ENCODE measurements around the gene RTP5.

The RTP5 gene

DNA sequence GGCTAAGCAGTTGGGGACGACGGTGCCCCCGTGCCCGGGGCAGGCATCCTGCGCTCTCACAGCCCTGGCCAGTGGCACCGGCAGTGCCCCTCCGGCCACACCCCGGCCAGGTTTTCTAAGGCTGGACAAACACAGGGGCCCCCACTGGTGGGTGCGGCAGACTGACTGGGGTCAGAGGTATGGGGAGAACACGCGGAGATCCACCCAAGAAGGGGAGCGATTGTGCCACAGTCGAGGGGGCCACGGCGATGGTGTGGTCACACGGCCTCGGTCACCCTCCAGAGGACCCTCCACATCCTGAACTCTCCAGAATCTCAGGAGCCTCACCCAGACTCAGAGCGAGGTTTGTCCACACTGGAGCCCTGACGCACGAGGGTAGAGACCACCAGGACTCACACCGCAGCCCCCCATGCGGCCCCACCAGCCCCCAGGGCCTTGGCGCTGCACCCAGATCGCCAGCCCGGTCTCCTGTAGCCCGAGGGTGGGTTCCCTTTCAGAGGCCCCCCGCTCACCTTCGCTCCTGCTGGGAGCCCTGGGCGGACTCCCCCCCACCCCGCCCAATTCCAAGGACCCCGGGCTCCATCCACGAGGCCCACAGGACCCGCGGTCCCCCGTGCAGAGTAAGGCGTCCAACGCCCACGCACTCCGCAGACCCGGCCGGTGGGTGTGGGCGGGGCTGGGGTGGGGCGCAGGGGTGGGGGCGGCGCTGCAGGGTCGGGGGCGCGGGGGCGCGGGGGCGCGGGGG is 26.0 kb upstream of the RTP5 start:
- no peak for DNase-seq (ENCODE audit: low read depth, low spot score)
- H3K27ac ChIP-seq: no peak overlapping the region

DNA sequence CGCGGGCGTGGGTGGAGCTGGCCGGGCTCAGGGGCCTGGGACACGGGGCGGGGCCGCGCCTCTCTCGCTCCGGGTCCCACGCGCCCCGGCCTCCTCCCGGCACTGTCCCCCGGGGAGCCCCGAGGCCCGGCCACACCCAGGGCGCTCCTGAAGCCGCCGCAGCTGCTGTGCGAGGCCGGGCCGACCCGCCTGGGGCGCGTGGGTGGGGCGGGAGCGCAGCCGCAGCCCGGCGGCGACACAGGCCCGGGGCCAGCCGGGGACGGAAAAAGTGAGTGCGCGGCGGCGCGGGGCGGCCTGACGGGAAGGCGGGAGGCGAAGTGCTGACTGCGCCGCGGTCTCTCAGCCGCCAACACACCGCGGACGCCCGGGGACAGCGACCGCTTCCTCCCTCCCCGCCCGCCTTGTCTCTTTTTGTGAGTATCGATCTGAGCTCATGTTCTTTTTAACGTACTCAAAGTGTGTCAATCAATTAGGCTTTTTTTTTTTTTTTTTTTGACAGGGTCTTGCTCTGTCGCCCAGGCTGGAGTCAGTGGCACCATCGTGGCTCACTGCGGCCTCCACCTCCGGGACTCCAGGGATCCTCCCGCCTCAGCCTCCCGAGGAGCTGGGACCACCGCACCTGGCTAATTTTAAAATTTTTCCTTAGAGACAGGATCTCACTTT is 25.3 kb upstream of the RTP5 start:
- no peak overlapping the region for H3K27ac ChIP-seq
- DNase-seq (ENCODE audit: low read depth, low spot score): no peak

DNA sequence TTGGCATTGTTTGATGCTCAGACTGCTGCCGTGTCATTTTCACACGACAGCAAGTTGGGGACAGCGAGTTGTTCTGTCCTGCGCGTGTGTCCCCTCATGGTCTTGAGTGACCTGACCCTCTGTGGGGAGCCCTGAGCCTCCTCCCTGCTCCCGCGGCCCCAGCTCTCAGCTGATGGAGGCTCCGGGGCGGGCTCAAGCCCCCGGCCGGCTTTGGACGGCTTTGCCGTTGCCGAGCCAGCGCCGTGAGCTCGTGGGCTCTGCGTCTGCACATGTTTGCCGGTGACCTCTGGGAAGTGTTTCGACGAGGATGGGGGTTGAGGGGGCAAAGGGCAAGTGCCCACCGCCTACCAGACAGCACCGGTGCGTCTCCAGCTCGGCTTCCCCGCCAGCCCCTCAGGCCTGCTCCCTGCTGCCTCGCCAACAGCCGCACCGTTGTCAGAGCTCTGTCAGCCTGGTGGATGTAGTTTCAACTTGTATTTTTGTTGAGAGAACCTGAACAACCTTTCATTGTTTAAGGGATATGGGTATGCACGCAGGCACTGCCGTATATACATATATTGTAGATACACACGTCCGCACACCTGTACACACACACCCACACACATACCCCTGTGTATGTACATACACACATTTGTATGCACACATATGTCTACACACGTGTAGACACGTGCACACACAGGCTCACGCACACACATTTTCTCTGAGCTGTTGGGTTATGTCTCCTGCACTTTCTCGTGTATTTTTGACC is 24.5 kb upstream of the RTP5 start:
- DNase-seq (ENCODE audit: low read depth, low spot score): no peak
- H3K27ac ChIP-seq: no peak overlapping the region

DNA sequence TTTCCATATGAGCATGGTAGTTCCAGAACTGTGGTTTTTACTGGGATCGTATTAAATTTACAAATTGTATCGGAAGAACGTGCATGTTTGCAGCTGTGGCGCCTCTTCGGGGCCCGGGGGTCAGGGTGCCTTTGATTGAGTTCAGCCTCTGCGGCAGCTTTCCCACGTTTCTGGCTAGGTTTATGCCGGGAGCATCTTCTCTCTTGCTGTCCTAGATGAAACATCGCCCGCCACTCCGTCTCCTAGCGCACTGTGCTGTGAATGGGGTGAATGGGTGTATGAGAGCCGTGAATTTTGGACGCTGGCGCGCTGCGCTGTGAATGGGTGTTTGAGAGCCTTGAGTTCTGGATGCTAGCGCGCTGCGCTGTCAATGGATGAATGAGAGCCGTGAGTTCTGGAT is 23.1 kb upstream of the RTP5 start:
- no peak overlapping the region for H3K27ac ChIP-seq
- DNase-seq (ENCODE audit: low read depth, low spot score): no peak

DNA sequence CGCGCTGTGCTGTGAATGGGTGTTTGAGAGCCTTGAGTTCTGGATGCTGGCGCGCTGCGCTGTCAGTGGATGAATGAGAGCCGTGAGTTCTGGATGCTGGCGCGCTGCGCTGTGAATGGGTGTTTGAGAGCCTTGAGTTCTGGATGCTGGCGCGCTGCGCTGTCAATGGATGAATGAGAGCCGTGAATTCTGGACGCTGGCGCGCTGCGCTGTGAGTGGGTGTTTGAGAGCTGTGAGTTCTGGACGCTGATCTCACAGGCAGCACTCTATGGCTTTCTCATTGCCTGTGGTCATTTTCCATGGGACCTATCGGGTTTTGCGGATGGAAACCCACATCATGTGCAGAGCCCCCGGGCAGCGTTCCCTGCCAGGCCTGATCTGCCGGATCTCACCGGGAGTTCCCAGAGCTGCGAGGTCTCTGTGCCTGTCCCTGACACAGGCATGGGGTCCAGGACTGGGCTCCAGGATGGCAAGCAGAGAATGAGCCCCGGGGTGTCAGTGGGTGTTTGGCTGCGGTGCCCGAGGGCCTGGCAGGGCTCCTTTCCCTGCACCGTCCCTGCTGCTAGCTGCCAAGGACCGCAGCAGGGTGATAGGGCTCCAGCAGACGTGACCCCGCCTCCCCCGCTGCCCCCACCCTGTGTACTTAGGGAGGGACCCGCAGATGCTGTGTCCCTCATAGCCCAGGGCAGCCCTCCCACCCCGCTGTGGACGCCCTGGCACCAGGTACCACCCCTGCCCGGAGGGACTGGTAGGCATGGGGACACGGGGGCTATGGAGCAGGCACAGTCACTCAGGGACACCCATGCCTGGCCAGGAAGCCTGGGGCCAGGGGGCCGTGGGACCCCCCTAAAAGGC is 20.5 kb upstream of the RTP5 start:
- DNase-seq (ENCODE audit: low read depth, low spot score): no peak

DNA sequence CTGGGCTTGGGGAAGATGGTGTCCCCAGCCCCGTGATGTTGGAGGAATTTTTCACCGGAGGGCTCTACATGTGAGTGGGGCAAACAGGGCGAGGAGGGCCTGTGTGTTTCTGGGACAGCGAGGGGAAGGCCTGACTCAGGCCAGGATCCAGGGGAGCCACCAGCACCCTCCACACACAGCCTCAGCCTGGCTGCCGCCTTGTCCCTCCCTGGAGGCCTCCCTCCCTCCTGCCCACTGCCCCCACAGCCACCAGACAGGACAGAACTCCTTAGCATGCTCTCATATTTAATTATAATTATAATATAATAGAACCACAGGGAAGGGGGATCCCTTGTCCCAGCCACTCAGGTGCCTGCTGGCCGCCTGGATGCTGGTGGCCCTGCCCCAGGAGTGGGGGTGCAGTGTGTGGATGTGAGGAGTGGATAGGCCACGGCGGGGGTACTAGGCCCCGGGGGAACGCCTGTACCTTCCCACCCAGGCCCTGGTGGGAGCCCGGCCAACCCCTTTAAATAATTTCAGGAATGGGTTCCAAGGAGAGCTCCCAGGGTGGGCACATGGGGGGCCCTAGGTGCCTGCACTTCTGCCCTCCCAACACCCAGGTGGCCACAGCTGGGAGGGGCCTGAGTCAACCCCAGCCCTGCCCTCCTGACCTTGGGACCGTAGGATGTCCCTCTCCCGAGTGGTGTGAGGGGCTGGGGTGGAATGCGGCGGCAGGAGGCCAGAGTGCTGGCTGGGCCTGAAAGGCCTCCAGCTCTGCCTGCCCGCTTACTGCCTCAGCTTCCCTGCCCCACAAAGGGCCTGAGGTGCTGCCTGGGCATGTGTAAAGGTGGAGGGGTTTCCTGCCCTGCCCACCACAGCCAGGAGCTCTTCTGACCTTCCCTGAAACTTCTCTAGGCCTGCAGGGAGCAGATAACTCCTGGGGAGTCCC is 19.6 kb upstream of the RTP5 start:
- no peak overlapping the region for H3K27ac ChIP-seq
- no peak for DNase-seq (ENCODE audit: low read depth, low spot score)

More for the DNA sequence above, 20.5 kb upstream of the RTP5 start:
- H3K27ac ChIP-seq: no peak overlapping the region

DNA sequence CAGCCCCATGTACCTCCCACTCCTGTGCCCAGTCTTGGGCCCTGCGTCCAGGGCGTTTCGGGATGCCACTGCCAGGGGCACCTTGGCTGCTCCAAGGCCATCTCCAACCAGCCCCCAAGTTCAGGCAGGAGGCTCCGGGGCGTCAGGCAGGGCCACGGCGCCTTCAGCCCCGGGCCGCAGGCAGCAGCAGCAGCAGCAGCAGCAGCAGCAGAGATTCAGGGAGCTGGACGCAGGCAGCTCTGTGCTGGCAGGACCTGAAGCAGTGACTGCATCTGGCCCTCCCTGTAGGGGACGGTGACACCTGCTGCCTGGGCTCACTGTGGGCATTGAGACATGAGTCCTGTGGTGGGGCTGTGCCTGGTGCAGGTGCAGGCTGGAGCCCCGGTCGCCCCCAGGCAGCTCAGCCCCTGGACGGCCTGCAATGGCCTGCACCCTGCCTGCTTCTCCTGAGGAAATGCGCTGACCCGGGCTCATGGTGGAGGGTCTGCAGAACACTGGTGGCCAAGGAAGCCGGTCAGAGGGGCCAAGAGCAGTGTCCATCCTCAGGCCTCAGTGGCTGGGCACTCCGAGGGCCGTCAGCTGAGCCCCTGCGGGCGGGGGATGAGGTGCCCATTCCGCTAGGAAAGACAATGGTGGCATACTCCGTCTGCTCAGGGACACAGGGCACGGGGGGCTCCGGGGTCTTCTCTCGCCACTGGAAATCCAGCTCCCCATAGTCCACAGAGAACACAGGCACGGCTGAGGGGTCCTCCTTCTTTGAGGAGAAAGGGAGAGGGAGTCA is 18.8 kb upstream of the RTP5 start:
- H3K27ac ChIP-seq: no peak overlapping the region

DNA sequence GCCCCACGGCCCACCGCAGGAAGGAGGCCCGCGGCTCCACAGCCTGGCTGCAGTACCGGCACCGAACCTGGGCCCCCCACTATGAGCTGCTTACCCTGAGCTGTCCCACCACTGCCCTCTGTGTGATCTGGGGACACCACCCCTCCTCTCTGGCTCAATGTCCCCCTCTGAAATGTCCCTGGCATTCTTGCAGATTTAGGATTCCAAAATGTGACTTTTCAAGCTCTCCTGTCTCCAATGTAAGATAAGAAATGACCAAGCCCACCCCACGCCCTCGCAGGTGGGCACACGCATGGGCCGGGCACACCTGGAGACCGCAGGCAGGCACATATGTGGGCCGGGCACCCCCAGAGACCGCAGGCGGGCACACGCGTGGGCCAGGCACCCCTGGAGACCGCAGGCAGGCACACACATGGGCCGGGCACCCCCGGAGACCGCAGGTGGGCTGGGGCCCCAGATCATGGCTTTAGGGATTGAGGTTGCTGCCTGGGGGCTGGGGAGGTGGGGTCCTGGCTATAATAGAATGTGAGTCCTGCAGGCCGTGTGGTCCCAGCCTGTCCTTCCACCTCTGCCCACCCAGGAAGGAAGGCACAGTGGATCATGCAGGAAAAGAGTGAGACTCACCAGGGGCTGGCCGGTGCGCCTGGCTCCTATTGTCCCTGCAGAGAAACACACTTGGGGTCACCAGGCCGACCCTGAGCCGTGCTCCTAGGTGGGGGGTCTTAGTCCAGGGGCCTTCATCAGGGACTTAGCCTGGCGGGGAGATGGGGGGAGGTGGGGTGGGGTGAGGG is 18.0 kb upstream of the RTP5 start:
- H3K27ac ChIP-seq: no peak overlapping the region
- DNase-seq (ENCODE audit: low read depth, low spot score): no peak

More for the DNA sequence above, 18.8 kb upstream of the RTP5 start:
- no peak for DNase-seq (ENCODE audit: low read depth, low spot score)

DNA sequence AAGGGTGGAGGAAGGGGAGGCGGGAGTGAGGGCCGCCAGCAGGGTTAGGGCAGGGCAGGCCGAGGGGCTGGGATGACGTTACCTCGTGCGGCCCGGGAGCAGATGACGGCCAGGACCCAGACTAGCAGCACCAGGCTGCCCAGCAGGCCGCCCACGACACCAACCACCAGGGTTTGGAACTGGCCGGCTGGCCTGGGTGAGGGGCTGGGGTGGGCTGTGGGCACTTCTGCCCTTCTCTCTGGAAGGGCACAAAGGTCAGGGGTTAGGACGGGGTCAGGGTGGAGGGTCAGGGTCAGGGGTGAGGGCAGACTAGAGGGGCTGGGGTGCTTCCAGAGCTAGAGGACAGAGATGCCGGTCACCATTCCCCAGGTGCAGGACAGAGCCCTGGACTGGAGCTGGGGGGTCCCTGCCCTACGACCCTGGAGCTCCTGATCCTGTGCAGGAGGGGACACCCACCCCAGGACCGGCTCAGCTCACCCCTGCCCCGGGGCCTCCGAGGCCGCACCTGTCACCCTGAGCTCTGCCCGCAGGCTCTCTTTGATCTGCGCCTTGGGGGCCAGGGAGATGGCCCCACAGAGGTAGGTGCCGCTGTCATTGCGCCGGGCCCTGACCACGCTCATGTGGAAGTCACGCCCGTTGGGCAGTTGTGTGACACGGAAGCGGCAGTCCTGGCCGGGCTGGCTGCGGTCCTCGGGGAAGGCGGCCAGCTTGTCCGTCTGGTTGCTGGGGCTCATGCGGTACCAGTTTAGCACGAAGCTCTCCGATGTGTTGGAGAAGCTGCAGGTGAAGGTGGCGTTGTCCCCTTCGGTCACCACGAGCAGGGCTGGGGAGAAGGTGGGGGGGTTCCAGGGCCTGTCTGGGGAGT is 17.2 kb upstream of the RTP5 start:
- DNase-seq (ENCODE audit: low read depth, low spot score): no peak
- H3K27ac ChIP-seq: no peak overlapping the region

DNA sequence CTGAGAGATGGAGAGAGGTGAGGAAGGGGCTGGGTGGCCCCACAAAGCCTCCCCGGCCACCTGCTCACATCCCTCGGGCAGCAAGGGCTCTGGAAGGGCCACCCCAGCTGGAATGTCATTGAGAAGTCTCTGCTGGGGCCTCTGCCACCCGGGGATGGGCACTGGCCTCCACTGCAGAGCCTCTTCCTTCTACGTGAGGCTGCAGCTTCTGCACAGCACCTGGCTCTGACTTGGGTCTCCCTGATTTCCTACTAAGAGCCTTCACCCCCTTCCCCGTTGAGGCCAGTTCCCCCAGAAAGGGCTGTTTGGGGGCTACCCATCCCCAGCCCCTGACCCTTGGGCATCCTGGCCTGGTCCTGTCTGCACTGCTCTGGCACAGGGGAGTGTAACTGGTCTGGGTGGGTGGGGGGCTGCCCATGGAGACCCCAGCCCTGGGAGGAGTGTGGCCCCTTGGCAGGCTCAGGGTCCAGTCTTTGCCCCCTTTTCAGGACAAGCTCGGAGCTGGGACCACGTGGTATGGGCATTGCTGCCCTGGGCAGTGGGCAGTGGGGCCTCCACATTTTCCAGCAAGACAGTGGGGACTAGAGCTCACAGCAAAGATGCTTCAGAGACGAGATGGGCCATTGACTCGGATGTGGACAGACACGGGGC is 16.4 kb upstream of the RTP5 start:
- DNase-seq (ENCODE audit: low read depth, low spot score): no peak

DNA sequence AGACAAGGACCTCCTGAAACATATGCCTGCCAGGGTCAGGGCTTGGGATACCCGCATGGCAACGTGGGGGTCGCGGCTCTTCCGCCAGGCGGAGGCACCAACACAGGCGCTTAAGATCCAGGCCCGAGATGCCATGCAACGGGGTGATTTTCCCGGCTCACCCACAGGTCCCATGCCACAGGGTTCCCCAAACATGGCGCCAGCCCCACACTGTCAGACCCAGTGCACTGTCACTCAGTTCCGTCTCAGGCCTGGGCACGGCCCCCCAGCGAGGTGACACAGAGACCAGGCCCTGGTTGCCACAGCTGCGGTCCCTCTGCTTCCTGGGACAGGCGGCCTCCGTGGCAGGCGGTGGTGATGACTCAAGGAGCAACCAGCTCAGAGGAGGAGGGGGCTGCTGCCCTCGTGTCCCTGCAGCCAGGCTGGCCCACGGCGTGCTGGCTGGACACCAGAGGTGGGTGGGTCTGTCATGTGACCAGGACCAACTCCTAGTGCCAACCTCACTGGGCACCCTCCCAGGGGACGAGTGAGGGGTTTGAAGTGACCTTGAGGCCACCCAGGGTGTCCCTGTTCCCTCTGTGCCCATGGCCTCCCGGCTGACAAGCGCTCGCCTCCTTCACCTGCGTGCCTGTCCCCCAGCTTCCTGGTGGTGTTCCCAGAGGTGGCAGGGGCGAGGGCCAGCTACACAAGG is 15.7 kb upstream of the RTP5 start:
- no peak for DNase-seq (ENCODE audit: low read depth, low spot score)
- no peak overlapping the region for H3K27ac ChIP-seq

More for the DNA sequence above, 16.4 kb upstream of the RTP5 start:
- no peak overlapping the region for H3K27ac ChIP-seq

DNA sequence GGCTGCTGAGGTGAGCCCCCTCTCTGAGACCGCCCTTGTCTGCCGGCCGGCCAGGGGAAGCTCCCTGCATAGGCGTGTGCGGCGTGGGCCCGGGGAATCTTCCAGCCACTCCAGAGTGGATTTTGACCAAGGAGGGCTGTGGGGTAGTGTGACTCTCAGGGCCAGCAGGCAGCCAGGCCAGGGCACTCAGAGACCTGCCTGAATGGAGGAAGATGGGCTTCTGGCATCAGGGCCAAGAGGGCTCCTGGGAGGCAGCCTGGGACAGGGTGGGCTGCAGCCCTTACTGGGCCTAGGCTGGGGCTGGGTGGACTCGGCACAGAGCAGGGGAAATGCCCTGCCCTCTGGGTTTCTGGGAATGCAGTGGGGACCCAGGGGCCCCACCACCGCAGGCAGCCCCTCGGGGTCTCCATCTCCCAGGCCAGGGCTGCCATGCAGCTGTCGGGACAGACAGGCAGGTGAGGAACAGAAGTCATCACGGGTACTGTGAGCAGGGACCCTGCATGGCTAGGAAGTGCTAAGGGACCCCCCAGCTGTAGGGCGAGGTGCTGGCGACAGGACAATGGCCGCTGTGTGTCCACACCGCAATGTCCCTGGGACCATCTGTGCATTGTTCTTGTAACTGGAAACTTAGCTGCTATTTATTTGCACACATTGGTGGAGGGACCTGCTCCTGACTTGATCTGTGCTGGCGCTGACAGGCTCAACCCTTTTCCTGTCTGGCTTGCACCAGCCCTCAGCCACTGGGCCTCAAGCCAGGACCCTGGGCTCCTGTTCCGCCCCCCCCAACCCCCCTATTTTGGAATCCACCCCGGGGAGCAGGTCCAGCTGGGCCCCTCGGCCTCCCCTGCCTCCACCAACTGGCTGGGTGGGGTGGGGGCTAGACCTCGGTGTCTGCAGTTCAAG is 14.9 kb upstream of the RTP5 start:
- H3K27ac ChIP-seq: no peak overlapping the region
- no peak for DNase-seq (ENCODE audit: low read depth, low spot score)

DNA sequence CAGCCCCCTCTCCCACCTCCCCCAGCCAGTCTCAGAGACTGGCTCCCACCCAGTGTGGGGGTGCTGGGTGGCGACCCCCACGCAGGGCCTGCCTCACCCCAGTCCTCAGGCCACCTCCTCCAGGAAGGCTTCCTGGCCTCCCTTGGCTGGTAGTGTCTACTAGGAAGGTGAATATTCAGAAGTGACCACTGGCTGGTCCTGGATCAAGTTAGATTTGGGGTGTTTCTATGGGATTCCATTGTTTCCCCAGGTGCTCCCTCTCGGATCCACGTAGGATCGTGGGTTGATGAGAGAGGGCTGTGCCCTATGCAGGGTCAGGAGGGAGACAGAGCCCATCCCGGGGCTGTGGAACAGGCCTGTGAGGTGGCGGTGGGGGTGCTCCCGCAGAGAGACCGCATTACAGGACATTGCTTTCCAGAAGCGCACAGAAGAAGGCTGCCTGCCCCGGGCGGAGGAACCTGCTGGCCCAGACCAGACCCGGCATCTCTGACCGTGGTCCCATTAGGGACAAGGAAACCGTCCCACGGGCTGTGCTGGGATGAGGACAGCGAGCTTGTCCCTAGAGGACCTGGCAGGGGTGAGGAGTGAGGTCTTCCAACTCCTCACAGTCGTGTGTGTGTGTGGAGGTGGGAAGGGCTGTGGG is 14.2 kb upstream of the RTP5 start:
- no peak overlapping the region for H3K27ac ChIP-seq
- DNase-seq (ENCODE audit: low read depth, low spot score): no peak

DNA sequence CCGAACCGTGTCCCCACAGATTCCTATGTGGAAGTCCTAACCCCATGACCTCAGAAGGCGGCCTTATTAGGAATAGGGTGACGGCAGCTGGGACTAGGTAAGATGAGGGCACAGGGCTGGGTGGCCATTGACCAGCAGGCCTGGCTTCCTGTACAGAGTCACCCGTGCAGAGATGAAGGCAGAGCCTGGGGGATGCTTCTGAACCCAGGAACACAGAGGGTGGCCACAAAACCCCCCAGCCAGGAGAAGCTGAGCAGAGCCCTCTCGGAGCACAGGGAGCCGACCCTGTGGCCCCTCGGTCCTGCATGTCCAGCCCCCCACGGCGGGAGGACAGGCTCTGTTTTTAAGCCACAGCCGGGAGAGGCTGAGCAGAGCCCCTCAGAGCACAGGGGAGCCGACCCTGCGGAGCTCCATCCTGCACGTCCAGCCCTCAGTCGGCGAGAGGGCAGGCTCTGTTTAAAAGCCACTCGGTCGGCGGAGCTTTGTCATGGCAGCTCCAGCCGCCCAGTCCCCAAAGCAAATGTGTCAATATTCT is 13.6 kb upstream of the RTP5 start:
- no peak for DNase-seq (ENCODE audit: low read depth, low spot score)
- H3K27ac ChIP-seq: no peak overlapping the region

Measured in epithelial cell of prostate (primary cell).